Nephron (organoid): Measurements from ENCODE around the gene OCA2.

Experiments used
- H3K27ac Mint-ChIP-seq, 3 experiments: 2 replicates each; pipeline ENCODE4 v1.8.0; 2020; ENCODE audit warnings: mixed read lengths in 3 of 3, mild to moderate bottlenecking in 2 of 3, moderate library complexity in 1 of 3
- H3K27me3 Mint-ChIP-seq: 2 replicates; pipeline ENCODE4 v1.8.0; 2021; ENCODE audit warnings: low read depth, mild to moderate bottlenecking, moderate library complexity, mixed read lengths
- H3K36me3 Mint-ChIP-seq: 2 replicates; pipeline ENCODE4 v1.8.0; 2020; ENCODE audit warnings: low read depth, mixed read lengths
- H3K4me1 Mint-ChIP-seq: 2 replicates; pipeline ENCODE4 v1.8.0; 2020; ENCODE audit warnings: mixed read lengths
- H3K4me3 Mint-ChIP-seq, 3 experiments: 2 replicates each; pipeline ENCODE4 v1.8.0; 2020; ENCODE audit warnings: mild to moderate bottlenecking in 3 of 3, mixed read lengths in 3 of 3, moderate library complexity in 2 of 3
- H3K9me3 Mint-ChIP-seq: 2 replicates; pipeline ENCODE4 v1.8.0; 2020; ENCODE audit warnings: mixed read lengths
- TF ChIP-seq, protein P1 (sequence below), 3 experiments: fragments of 200-600 bp; sonication (generic); IDR thresholded peaks; one replicate each; pipeline ENCODE4 v1.5.0; 2021; ENCODE audit warnings: antibody characterized with exemption in 3 of 3; ENCODE audit not compliant: unreplicated experiment in 3 of 3

The OCA2 gene

DNA sequence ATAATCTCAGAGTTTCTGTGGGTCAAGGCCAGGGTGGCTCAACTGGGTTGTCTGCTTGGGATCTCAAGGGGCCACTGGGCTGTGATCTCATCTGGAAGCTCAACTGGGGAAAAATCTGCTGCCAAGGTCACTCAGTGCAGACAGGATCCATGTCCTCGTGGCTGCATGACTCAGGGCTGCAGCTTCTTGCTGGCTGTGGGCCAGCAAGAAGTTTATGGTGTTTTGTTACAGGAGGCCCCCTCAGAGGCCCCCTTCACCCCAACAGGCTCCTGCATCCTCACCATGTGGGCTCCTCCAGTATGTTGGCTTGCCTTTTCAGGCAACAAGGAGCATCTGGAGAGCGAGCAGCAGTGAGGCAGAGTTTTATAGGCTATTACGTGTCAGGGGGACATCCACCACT lies 14.6 kb downstream of the OCA2 start:
- peaks cover 6% of the 10 kb centered on the region for H3K4me1 Mint-ChIP-seq
- peaks cover 21% of the 10 kb centered on the region for H3K27me3 Mint-ChIP-seq
- TF ChIP-seq, protein P1, sequence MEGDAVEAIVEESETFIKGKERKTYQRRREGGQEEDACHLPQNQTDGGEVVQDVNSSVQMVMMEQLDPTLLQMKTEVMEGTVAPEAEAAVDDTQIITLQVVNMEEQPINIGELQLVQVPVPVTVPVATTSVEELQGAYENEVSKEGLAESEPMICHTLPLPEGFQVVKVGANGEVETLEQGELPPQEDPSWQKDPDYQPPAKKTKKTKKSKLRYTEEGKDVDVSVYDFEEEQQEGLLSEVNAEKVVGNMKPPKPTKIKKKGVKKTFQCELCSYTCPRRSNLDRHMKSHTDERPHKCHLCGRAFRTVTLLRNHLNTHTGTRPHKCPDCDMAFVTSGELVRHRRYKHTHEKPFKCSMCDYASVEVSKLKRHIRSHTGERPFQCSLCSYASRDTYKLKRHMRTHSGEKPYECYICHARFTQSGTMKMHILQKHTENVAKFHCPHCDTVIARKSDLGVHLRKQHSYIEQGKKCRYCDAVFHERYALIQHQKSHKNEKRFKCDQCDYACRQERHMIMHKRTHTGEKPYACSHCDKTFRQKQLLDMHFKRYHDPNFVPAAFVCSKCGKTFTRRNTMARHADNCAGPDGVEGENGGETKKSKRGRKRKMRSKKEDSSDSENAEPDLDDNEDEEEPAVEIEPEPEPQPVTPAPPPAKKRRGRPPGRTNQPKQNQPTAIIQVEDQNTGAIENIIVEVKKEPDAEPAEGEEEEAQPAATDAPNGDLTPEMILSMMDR (IDR thresholded peaks at IDR 0.05; ENCODE audit: unreplicated experiment in 3 of 3), result no peak
- no peak overlapping the region for H3K4me3 Mint-ChIP-seq
- no peak overlapping the region for H3K27ac Mint-ChIP-seq
- peaks cover 15% of the 10 kb centered on the region for H3K36me3 Mint-ChIP-seq
- H3K9me3 Mint-ChIP-seq, result peaks cover 28% of the 10 kb centered on the region

DNA sequence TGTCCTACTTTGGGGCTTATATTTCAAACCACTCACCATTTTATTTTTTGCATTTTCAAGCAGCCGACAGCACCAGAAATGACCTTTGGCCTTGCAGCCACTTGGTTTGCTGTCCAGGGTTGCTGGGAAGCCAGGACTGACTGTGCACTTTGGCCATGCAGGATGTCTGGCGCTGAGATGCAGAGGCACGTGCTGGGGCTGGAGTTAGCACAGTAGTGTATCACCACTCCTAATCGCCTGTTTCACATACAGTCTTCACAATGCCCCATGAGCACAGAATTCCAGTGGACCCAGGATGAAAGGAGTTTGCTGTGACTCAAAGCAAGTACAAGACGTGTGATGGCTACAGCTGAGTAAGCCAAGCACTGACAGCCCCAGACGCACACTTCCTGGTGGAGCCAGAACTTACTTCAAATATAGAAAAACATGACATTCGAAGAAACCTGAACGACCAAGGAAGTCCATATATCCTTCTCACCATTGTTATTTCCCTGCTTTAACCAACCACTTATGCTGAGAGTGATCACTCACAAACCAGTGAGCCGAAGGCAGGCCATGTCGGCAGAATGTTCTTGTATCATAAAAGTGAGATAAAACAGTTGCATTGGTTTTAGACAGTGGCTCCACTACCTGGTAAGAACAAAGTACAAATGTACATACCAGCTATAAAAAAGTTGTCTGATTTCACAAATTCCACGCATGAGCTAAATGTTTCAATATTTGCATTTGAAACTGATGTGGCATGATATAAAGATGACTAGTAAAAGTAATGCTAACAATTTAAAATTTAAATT lies 16.0 kb downstream of the OCA2 start:
- Mint-ChIP-seq H3K27ac (peak overlapping the region in 2 of 3 experiments; percentile 29 to 67), H3K4me1 (peaks cover 6% of the 10 kb centered on the region), H3K27me3 (peaks cover 14% of the 10 kb centered on the region), H3K36me3 (peaks cover 5% of the 10 kb centered on the region), H3K9me3 (peaks cover 17% of the 10 kb centered on the region), H3K4me3 (no peak overlapping the region)
- TF ChIP-seq, protein P1 (IDR thresholded peaks at IDR 0.05; ENCODE audit: unreplicated experiment in 3 of 3), result no peak

DNA sequence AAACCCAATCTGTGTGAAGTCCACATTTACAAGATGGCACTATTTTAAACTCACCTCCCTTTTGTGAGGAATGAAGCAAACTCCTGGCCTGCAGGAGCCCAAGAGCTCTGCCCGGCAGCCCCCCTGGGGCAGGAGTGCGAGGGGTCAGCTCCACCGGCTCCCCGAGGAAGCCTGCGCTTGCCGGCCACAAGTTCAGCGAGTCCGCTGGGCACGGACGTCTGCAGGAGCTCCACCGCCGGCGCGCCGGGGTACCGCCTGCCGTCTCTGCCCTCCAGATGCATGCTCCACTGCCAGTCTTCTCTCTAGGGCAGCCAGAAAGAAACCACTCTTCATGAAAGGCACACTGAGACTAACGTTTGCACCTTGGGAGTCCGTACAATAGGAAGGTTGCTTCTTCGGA lies 17.5 kb downstream of the OCA2 start:
- H3K9me3 Mint-ChIP-seq, result peaks cover 9% of the 10 kb centered on the region
- TF ChIP-seq, protein P1 (IDR thresholded peaks at IDR 0.05; ENCODE audit: unreplicated experiment in 3 of 3), result no peak
- H3K4me1 Mint-ChIP-seq, result peaks cover 6% of the 10 kb centered on the region
- H3K4me3 Mint-ChIP-seq, result no peak overlapping the region
- H3K27ac Mint-ChIP-seq, result no peak overlapping the region
- H3K36me3 Mint-ChIP-seq, result peaks cover 3% of the 10 kb centered on the region
- H3K27me3 Mint-ChIP-seq, result peaks cover 14% of the 10 kb centered on the region

DNA sequence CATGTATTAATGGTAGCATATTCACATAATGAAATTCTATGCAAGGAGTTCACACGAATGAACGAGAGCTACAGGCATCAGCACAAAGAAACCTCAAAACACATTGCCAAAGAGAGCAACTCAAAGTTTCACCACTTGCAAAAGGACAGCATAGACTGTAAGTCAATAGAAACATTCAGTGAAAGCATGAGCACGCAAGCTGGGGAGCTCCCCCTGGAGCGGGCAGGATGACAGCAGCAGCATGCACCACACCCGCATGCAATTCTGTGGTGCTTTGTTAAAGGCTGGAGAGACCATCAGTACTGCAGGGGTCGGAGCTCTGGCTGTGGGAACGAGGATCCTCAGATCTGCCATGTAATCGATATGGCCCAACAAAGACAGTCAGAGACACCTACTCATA lies 18.7 kb downstream of the OCA2 start:
- Mint-ChIP-seq H3K4me3 (no peak overlapping the region), H3K9me3 (peaks cover 5% of the 10 kb centered on the region), H3K36me3 (no peaks in the 10 kb centered on the region), H3K27me3 (peaks cover 8% of the 10 kb centered on the region), H3K27ac (no peak overlapping the region), H3K4me1 (peaks cover 6% of the 10 kb centered on the region)
- TF ChIP-seq, protein P1 (IDR thresholded peaks at IDR 0.05; ENCODE audit: unreplicated experiment in 3 of 3), result no peak

DNA sequence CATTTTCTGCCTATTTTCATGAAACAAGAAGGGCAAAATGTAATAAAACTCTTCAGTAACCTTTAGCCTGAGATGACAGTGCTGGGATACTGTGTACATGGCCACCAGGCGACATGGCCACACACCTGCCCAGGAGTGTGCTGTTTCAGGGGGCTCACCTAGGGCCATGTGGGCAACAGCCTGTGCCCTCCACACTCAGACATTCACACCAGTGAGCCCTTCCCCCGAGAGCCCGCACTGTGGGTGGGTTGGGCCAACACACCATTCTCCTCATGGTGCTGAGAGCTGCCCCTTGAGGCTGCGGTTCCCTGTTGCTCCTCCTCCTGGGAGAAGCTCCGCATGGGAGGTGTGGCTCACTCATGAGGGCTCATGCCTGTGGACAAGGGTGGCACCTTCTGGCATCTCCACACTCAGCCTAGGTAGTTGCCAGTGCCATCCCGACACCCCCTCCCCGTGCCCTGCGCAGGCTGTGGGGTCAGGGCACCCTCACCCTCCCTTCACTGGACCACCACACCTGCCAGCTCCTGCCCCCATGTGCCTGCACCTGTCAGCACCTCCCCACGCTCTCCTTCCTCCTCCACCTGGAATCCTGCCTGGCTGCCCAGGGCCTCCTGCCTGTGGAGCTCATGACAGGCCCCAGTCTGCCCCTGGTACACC lies 19.7 kb downstream of the OCA2 start:
- Mint-ChIP-seq H3K36me3 (no peaks in the 10 kb centered on the region), H3K4me1 (peaks cover 6% of the 10 kb centered on the region), H3K27ac (no peak overlapping the region), H3K4me3 (no peak overlapping the region), H3K9me3 (peaks cover 10% of the 10 kb centered on the region), H3K27me3 (peaks cover 8% of the 10 kb centered on the region)
- TF ChIP-seq, protein P1 (IDR thresholded peaks at IDR 0.05; ENCODE audit: unreplicated experiment in 3 of 3), result no peak
